ENCODE measurements around the gene ZNF185. TPM values are rescaled to one million over a fixed set of nuclear protein-coding genes. Genes with fewer than 3 reads are reported as not detected.

Gene ZNF185
- total RNA-seq, 1 experiment from 2014 or later = 11.3 TPM

DNA sequence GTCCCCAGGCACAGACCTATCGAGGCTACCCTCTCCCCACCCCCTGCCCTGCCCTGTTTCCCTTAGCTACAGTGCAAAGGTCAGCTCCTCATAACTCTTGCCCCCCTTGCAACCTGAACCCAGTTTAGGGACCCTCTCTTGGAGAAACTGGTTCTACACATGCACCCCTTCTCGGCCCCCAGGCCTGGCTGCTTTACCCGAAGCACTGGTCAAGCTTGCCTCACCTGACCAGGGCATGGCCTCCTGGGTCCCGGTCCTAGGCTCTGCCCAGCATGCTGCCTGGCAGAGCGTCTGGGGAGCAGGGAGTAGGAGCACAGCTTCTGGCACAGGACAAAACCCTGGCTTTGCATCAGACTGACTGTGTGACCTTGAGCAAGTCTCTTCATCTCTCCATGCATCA is 28.0 kb downstream of the ZNF185 start:
- no peak overlapping the region for H3K27ac ChIP-seq (ENCODE audit: insufficient read length, low read depth, low read length)
- no peaks in the 10 kb centered on the region for H3K79me1 ChIP-seq (ENCODE audit: insufficient read depth, low read depth, low read length, poor library complexity, severe bottlenecking)
- H2AK5ac ChIP-seq (ENCODE audit: insufficient read length, low read length) = no peak overlapping the region
- H3K23ac ChIP-seq (ENCODE audit: insufficient read length, low read depth, low read length) = no peak overlapping the region
- H3K18ac ChIP-seq (ENCODE audit: insufficient read length, low read depth, low read length) = no peak overlapping the region
- H3T11ph ChIP-seq (ENCODE audit: low read length) = no peak overlapping the region
- no peak overlapping the region for H4K8ac ChIP-seq (replicated peaks; ENCODE audit: insufficient read length, low read depth, low read length)
- TF ChIP-seq, protein P1, sequence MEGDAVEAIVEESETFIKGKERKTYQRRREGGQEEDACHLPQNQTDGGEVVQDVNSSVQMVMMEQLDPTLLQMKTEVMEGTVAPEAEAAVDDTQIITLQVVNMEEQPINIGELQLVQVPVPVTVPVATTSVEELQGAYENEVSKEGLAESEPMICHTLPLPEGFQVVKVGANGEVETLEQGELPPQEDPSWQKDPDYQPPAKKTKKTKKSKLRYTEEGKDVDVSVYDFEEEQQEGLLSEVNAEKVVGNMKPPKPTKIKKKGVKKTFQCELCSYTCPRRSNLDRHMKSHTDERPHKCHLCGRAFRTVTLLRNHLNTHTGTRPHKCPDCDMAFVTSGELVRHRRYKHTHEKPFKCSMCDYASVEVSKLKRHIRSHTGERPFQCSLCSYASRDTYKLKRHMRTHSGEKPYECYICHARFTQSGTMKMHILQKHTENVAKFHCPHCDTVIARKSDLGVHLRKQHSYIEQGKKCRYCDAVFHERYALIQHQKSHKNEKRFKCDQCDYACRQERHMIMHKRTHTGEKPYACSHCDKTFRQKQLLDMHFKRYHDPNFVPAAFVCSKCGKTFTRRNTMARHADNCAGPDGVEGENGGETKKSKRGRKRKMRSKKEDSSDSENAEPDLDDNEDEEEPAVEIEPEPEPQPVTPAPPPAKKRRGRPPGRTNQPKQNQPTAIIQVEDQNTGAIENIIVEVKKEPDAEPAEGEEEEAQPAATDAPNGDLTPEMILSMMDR (conservative IDR thresholded peaks at IDR 0.05) = no peak
- H3K14ac ChIP-seq (ENCODE audit: insufficient read depth, low read length) = no peak overlapping the region
- H2AFZ ChIP-seq (ENCODE audit: low read length) = no peak overlapping the region
- H3K23me2 ChIP-seq (ENCODE audit: insufficient read length, low read depth, low read length, poor library complexity, severe bottlenecking) = no peaks in the 10 kb centered on the region
- H3K27me3 Mint-ChIP-seq (ENCODE audit: low read depth) = no peaks in the 10 kb centered on the region; the same call in none of the 2 replicates
- H2BK120ac ChIP-seq (ENCODE audit: low read depth, low read length, poor library complexity, severe bottlenecking) = no peak overlapping the region
- no peak overlapping the region for H3K27ac Mint-ChIP-seq
- no peaks in the 10 kb centered on the region for H3K27me3 ChIP-seq (ENCODE audit: insufficient read depth, low read length)
- peaks cover 73 to 86% of the 10 kb centered on the region in 2 experiments for H3K9me3 Mint-ChIP-seq
- H3K4me3 Mint-ChIP-seq = no peak overlapping the region
- no peaks in the 10 kb centered on the region for H3K79me2 ChIP-seq (ENCODE audit: insufficient read depth, low read length)
- DNase-seq = no peak
- no peak overlapping the region for H4K5ac ChIP-seq (ENCODE audit: insufficient read length, low read depth, low read length)
- H3K9ac ChIP-seq (ENCODE audit: extremely low read depth, insufficient read length, low read length) = no peak overlapping the region
- H2BK15ac ChIP-seq (ENCODE audit: low read depth, low read length) = no peak overlapping the region
- no CpG with 5 or more reads among the region's 5 CpGs for WGBS (ENCODE audit: extremely low coverage, insufficient read length, low lambda C conversion rate)
- no peak overlapping the region for H3K4ac ChIP-seq (ENCODE audit: low read depth, low read length)
- H3K4me1 Mint-ChIP-seq = peaks cover 7 to 8% of the 10 kb centered on the region in 2 experiments
- no peak overlapping the region for H4K91ac ChIP-seq (ENCODE audit: insufficient read length, low read depth, low read length)
- H2BK5ac ChIP-seq (ENCODE audit: insufficient read length, low read length) = no peak overlapping the region
- H3K9me3 ChIP-seq (ENCODE audit: control insufficient read depth, low read depth, low read length) = peaks cover 50% of the 10 kb centered on the region
- no peaks in the 10 kb centered on the region for H3K4me1 ChIP-seq (ENCODE audit: insufficient read depth, low read length)
- peaks cover 3% of the 10 kb centered on the region for H4K20me1 ChIP-seq (ENCODE audit: control insufficient read depth, insufficient read depth, insufficient read length)
- H3K4me2 ChIP-seq (ENCODE audit: insufficient read depth, insufficient read length, low read length) = no peak overlapping the region
- H3K56ac ChIP-seq (ENCODE audit: insufficient read length, low read depth, low read length) = no peak overlapping the region
- no peak overlapping the region for H2BK20ac ChIP-seq (ENCODE audit: low read depth, low read length, poor library complexity, severe bottlenecking)
- peaks cover 0 to 9% (median 8%) of the 10 kb centered on the region in 3 experiments; a peak in 3 of 7 replicates for H3K36me3 Mint-ChIP-seq (ENCODE audit: insufficient read depth in 1 of 3, low read depth in 3 of 3)
- no peak overlapping the region for H2BK12ac ChIP-seq (ENCODE audit: insufficient read length, low read depth, low read length)

Data from H9 (cell line).